ENCODE results near the gene CHD5. TPM values are rescaled to one million over a fixed set of nuclear protein-coding genes. Genes with fewer than 3 reads are reported as not detected.

Gene CHD5
- total and polyA plus RNA-seq, 12 donors: 0.01 to 0.78 (median 0.17) TPM

GRCh38 chr1:6111991-6112689 is 68.0 kb downstream of the CHD5 start:
- H3K4me1 ChIP-seq: no peaks in the 10 kb centered on the region
- TF ChIP-seq CTCF (IDR thresholded peaks at IDR 0.05): no peak
- ATAC-seq (no peak), DNase-seq (peak in 1 of 2 donors; percentile 0)
- H3K36me3 ChIP-seq: no peaks in the 10 kb centered on the region
- H3K4me3 ChIP-seq: no peak overlapping the region
- WGBS, 2 donors: 76 to 83% methylated on average over 13 of the region's 13 CpGs
- peaks cover 0 to 22% (median 7%) of the 10 kb centered on the region in 11 donors for H3K9me3 ChIP-seq
- peaks cover 0 to 32% (median 16%) of the 10 kb centered on the region in 7 donors for H3K27me3 ChIP-seq
- no peak overlapping the region for H3K27ac ChIP-seq
- intact Hi-C loops (cut with DNase I): loop anchor here in 1 of 10 donors (5.0 kb wide), 1 partner anchor 135 kb away; no protein-coding TSS in a partner anchor

- Histone ChIP-seq H3K36me3 (no peaks in the 10 kb centered on the region), H3K4me1 (no peaks in the 10 kb centered on the region), H3K4me3 (no peak overlapping the region), H3K9me3 (peaks cover 0 to 16% (median 2%) of the 10 kb centered on the region in 11 donors), H3K27ac (no peak overlapping the region), H3K27me3 (peaks cover 0 to 32% (median 16%) of the 10 kb centered on the region in 7 donors)
- intact Hi-C loops (cut with DNase I): loop anchor here in 1 of 10 donors (5.0 kb wide), 1 partner anchor 136 kb away; no protein-coding TSS in a partner anchor
- DNase-seq: peak in 1 of 2 donors; percentile 8
- TF ChIP-seq CTCF (IDR thresholded peaks at IDR 0.05): no peak
- WGBS, 2 donors: 80 to 84% methylated on average over 24 of the region's 24 CpGs
- ATAC-seq: no peak
Measured at GRCh38 chr1:6111571-6111970, 68.5 kb downstream of the CHD5 start.

- Histone ChIP-seq H3K4me3 (no peak overlapping the region), H3K4me1 (no peaks in the 10 kb centered on the region), H3K9me3 (peaks cover 0 to 4% (median 0%) of the 10 kb centered on the region in 11 donors), H3K36me3 (no peaks in the 10 kb centered on the region), H3K27ac (no peak overlapping the region), H3K27me3 (peaks cover 0 to 38% (median 24%) of the 10 kb centered on the region in 7 donors)
- ATAC-seq (no peak), DNase-seq (peak in 1 of 2 donors; percentile 0)
- TF ChIP-seq CTCF (IDR thresholded peaks at IDR 0.05): no peak
- intact Hi-C loops (cut with DNase I): loop anchor here in 1 of 10 donors (5.0 kb wide), 1 partner anchor 137 kb away; no protein-coding TSS in a partner anchor
- 78% methylated on average over 15 of the region's 15 CpGs for WGBS, 2 donors
Measured at GRCh38 chr1:6110326-6110725, 69.8 kb downstream of the CHD5 start.

- DNase-seq: peak in 1 of 2 donors; percentile 3
- TF ChIP-seq CTCF (IDR thresholded peaks at IDR 0.05): no peak
- Histone ChIP-seq H3K27ac (no peak overlapping the region), H3K36me3 (no peaks in the 10 kb centered on the region), H3K27me3 (peaks cover 0 to 45% (median 28%) of the 10 kb centered on the region in 7 donors), H3K4me3 (no peak overlapping the region), H3K9me3 (no peaks in the 10 kb centered on the region), H3K4me1 (no peaks in the 10 kb centered on the region)
- WGBS, 2 donors: 73 to 81% methylated on average over 24 of the region's 24 CpGs
- intact Hi-C loops (cut with DNase I): loop anchor here in 3 of 10 donors (2.0 to 10.0 kb wide), 3 partner anchors 45 to 138 kb away; partner anchors contain the start of gene HES3 (in 1 of the 3)
- no peak for ATAC-seq
Measured at GRCh38 chr1:6109688-6110087, 70.4 kb downstream of the CHD5 start.
